HEK293 (cell line): ENCODE results near the gene CPNE5.
A peak's percentile ranks its signal among the peaks of the same experiment; 100 is the strongest.

Experiments
- EGR2 ChIP-seq: fragments of 450-650 bp; formaldehyde crosslinking; IDR thresholded peaks from 2 replicates; pipeline ENCODE4 v1.5.1; 2016; ENCODE audit warnings: low read depth, missing biosample characterization, missing genetic modification characterization
- KLF1 ChIP-seq: fragments of 450-650 bp; formaldehyde crosslinking; IDR thresholded peaks from 2 replicates; pipeline ENCODE4 v1.5.1; 2016; ENCODE audit warnings: missing biosample characterization, missing genetic modification characterization
- KLF10 ChIP-seq: fragments of 450-650 bp; IDR thresholded peaks from 2 replicates; pipeline ENCODE4 v1.5.1; 2018; ENCODE audit warnings: missing biosample characterization, mild to moderate bottlenecking, missing genetic modification characterization
- KLF8 ChIP-seq: fragments of 450-650 bp; formaldehyde crosslinking; IDR thresholded peaks from 2 replicates; pipeline ENCODE4 v1.5.1; 2016; ENCODE audit warnings: missing biosample characterization, missing genetic modification characterization
- PRDM1 ChIP-seq: fragments of 450-650 bp; formaldehyde crosslinking; IDR thresholded peaks from 2 replicates; pipeline ENCODE4; 2016; ENCODE audit warnings: missing biosample characterization, missing genetic modification characterization
- SP2 ChIP-seq: fragments of 450-650 bp; formaldehyde crosslinking; IDR thresholded peaks from 2 replicates; pipeline ENCODE4 v1.5.1; 2016; ENCODE audit warnings: missing biosample characterization, missing genetic modification characterization
- YY2 ChIP-seq: fragments of 450-650 bp; formaldehyde crosslinking; IDR thresholded peaks from 2 replicates; pipeline ENCODE4 v1.5.1; 2016; ENCODE audit warnings: missing biosample characterization, missing genetic modification characterization
- ZBTB10 ChIP-seq: fragments of 450-650 bp; formaldehyde crosslinking; IDR thresholded peaks from 2 replicates; pipeline ENCODE4 v1.5.1; 2016; ENCODE audit warnings: missing biosample characterization, missing genetic modification characterization
- ZFHX2 ChIP-seq: fragments of 450-650 bp; formaldehyde crosslinking; conservative IDR thresholded peaks from 2 replicates; pipeline ENCODE4 v1.5.1; 2016; ENCODE audit warnings: missing biosample characterization, missing genetic modification characterization
- ZNF112 ChIP-seq: fragments of 450-650 bp; formaldehyde crosslinking; IDR thresholded peaks from 2 replicates; pipeline ENCODE4 v1.5.0; 2017; ENCODE audit warnings: missing biosample characterization, missing genetic modification characterization
- ZNF132 ChIP-seq: fragments of 450-650 bp; formaldehyde crosslinking; IDR thresholded peaks from 2 replicates; pipeline ENCODE4 v1.5.1; 2017; ENCODE audit warnings: missing biosample characterization, missing genetic modification characterization, borderline replicate concordance
- ZNF133 ChIP-seq: fragments of 450-650 bp; formaldehyde crosslinking; IDR thresholded peaks from 2 replicates; pipeline ENCODE4 v1.5.1; 2016; ENCODE audit warnings: missing biosample characterization, missing genetic modification characterization
- ZNF148 ChIP-seq: fragments of 450-650 bp; formaldehyde crosslinking; IDR thresholded peaks from 2 replicates; pipeline ENCODE4 v1.5.0; 2017; ENCODE audit warnings: missing biosample characterization, missing genetic modification characterization, borderline replicate concordance
- ZNF157 ChIP-seq: fragments of 450-650 bp; formaldehyde crosslinking; IDR thresholded peaks from 2 replicates; pipeline ENCODE4 v1.5.1; 2016; ENCODE audit warnings: missing biosample characterization, missing genetic modification characterization
- ZNF174 ChIP-seq: fragments of 450-650 bp; formaldehyde crosslinking; IDR thresholded peaks from 2 replicates; pipeline ENCODE4 v1.5.0; 2017; ENCODE audit warnings: missing biosample characterization, mild to moderate bottlenecking, missing genetic modification characterization
- ZNF19 ChIP-seq: fragments of 450-650 bp; formaldehyde crosslinking; IDR thresholded peaks from 2 replicates; pipeline ENCODE4; 2016; ENCODE audit warnings: missing biosample characterization, missing genetic modification characterization, low read depth
- ZNF202 ChIP-seq: fragments of 450-650 bp; formaldehyde crosslinking; IDR thresholded peaks from 2 replicates; pipeline ENCODE4 v1.5.1; 2016; ENCODE audit warnings: missing biosample characterization, missing genetic modification characterization, borderline replicate concordance
- ZNF23 ChIP-seq: fragments of 450-650 bp; formaldehyde crosslinking; IDR thresholded peaks from 2 replicates; pipeline ENCODE4 v1.5.1; 2016; ENCODE audit warnings: missing biosample characterization, missing genetic modification characterization, borderline replicate concordance
- ZNF239 ChIP-seq: fragments of 450-650 bp; formaldehyde crosslinking; IDR thresholded peaks from 2 replicates; pipeline ENCODE4 v1.5.1; 2016; ENCODE audit warnings: missing biosample characterization, missing genetic modification characterization
- ZNF266 ChIP-seq: fragments of 450-650 bp; formaldehyde crosslinking; IDR thresholded peaks from 2 replicates; pipeline ENCODE4 v1.5.1; 2016; ENCODE audit warnings: missing biosample characterization, missing genetic modification characterization, low read depth
- ZNF518A ChIP-seq: fragments of 450-650 bp; formaldehyde crosslinking; conservative IDR thresholded peaks from 2 replicates; pipeline ENCODE4 v1.5.1; 2016; ENCODE audit warnings: low read depth, missing biosample characterization, missing genetic modification characterization
- ZNF521 ChIP-seq: fragments of 450-650 bp; formaldehyde crosslinking; IDR thresholded peaks from 2 replicates; pipeline ENCODE4 v1.5.1; 2017; ENCODE audit warnings: missing biosample characterization, mild to moderate bottlenecking, missing genetic modification characterization
- ZNF529 ChIP-seq: fragments of 450-650 bp; formaldehyde crosslinking; IDR thresholded peaks from 2 replicates; pipeline ENCODE4 v1.5.1; 2017; ENCODE audit warnings: missing genetic modification characterization, missing biosample characterization; ENCODE audit not compliant: insufficient replicate concordance
- ZNF585B ChIP-seq: fragments of 450-650 bp; formaldehyde crosslinking; IDR thresholded peaks from 2 replicates; pipeline ENCODE4 v1.5.1; 2016; ENCODE audit warnings: missing biosample characterization, missing genetic modification characterization
- ZNF596 ChIP-seq: fragments of 450-650 bp; IDR thresholded peaks from 2 replicates; pipeline ENCODE4 v1.5.0; 2018; ENCODE audit warnings: missing biosample characterization, mild to moderate bottlenecking, missing genetic modification characterization, moderate library complexity
- ZNF600 ChIP-seq: fragments of 450-650 bp; formaldehyde crosslinking; IDR thresholded peaks from 2 replicates; pipeline ENCODE4 v1.5.1; 2016; ENCODE audit warnings: missing biosample characterization, missing genetic modification characterization
- ZNF621 ChIP-seq: fragments of 450-650 bp; formaldehyde crosslinking; IDR thresholded peaks from 2 replicates; pipeline ENCODE4 v1.5.1; 2017; ENCODE audit warnings: missing biosample characterization, missing genetic modification characterization
- ZNF639 ChIP-seq: fragments of 450-650 bp; formaldehyde crosslinking; IDR thresholded peaks from 2 replicates; pipeline ENCODE4 v1.5.1; 2016; ENCODE audit warnings: missing biosample characterization, missing genetic modification characterization
- ZNF701 ChIP-seq: fragments of 450-650 bp; formaldehyde crosslinking; IDR thresholded peaks from 2 replicates; pipeline ENCODE4 v1.5.1; 2016; ENCODE audit warnings: missing biosample characterization, missing genetic modification characterization
- ZNF792 ChIP-seq: fragments of 450-650 bp; formaldehyde crosslinking; IDR thresholded peaks from 2 replicates; pipeline ENCODE4 v1.5.1; 2016; ENCODE audit warnings: missing biosample characterization, missing genetic modification characterization
- ZXDB ChIP-seq: fragments of 450-650 bp; formaldehyde crosslinking; IDR thresholded peaks from 2 replicates; pipeline ENCODE4 v1.5.1; 2016; ENCODE audit warnings: missing biosample characterization, missing genetic modification characterization

The CPNE5 gene

GRCh38 chr6:36727505-36728021 lies 111.7 kb downstream of the CPNE5 start (continued):
- TF ChIP-seq ZNF518A (tag by site-specific recombination): no peak
- no peak for TF ChIP-seq ZNF174 (tag by site-specific recombination)
- 0 out of 2 replicates have a peak, but pooled peaks have one; percentile 22 for TF ChIP-seq ZFHX2
- TF ChIP-seq ZNF23: no peak
- no peak for TF ChIP-seq ZNF521 (tag by site-specific recombination)
- TF ChIP-seq ZNF133 (tag by site-specific recombination): no peak
- TF ChIP-seq ZNF202 (tag by site-specific recombination): no peak
- TF ChIP-seq ZNF529: no peak
- no peak for TF ChIP-seq ZNF132 (tag by site-specific recombination)
- TF ChIP-seq EGR2 (tag by site-specific recombination): peak; percentile 54; the same call in 1 of the 2 replicates
- no peak for TF ChIP-seq ZXDB (tag by site-specific recombination)
- no peak for TF ChIP-seq ZBTB10 (tag by site-specific recombination)
- no peak for TF ChIP-seq ZNF585B (tag by site-specific recombination)
- TF ChIP-seq ZNF19 (tag by site-specific recombination): no peak
- TF ChIP-seq ZNF157 (tag by site-specific recombination): no peak
- no peak for TF ChIP-seq ZNF266 (tag by site-specific recombination)
- peak; percentile 7; the same call in 1 of the 2 replicates for TF ChIP-seq SP2 (tag by site-specific recombination)
- TF ChIP-seq ZNF792 (tag by site-specific recombination): no peak
- TF ChIP-seq PRDM1 (tag by site-specific recombination): no peak
- peak; percentile 73; the same call in 1 of the 2 replicates for TF ChIP-seq KLF1 (tag by site-specific recombination)
- TF ChIP-seq ZNF639 (tag by site-specific recombination): no peak
- no peak for TF ChIP-seq YY2
- TF ChIP-seq KLF8 (tag by site-specific recombination): no peak
- peak; percentile 16; the same call in 1 of the 2 replicates for TF ChIP-seq ZNF600 (tag by site-specific recombination)
- TF ChIP-seq ZNF596 (tag by site-specific recombination): no peak
- no peak for TF ChIP-seq KLF10 (tag by site-specific recombination)
- no peak for TF ChIP-seq ZNF621 (tag by site-specific recombination)
- TF ChIP-seq ZNF701 (tag by site-specific recombination): no peak
- TF ChIP-seq ZNF239 (tag by site-specific recombination): no peak
- no peak for TF ChIP-seq ZNF112 (tag by site-specific recombination)
- no peak for TF ChIP-seq ZNF148 (tag by site-specific recombination)
